Myometrial cell (primary cell): ENCODE results near the gene CATSPER3. TPM values are rescaled to one million over a fixed set of nuclear protein-coding genes. Genes with fewer than 3 reads are reported as not detected.

Source experiments
- total RNA-seq: library from RNA; depleted of rRNA; stranded (reverse); fragments of >200 nt; gene quantifications from 2 replicates; pipeline ENCODE4 v1.2.3, GENCODE V29; 2015

The CATSPER3 gene
- total RNA-seq = under 0.01 TPM in 1 of 2 replicates, not detected in the other

GRCh38 chr5:134967607-134968006 lies at the start of gene CATSPER3:
TSS of gene CATSPER3 (plus strand) at chr5:134967907. CDS start at chr5:134967992, 85 bp downstream.

GRCh38 chr5:135033901-135034235 lies 66.2 kb downstream of the CATSPER3 start, which contains the start of gene PITX1:
TSS of gene PITX1 (minus strand) at chr5:135034228. CDS start at chr5:135033881, 347 bp downstream.

Other genes starting within 250 kb of the CATSPER3 start
- 29.2 and 39.8 TPM in 2 replicates for gene CAMLG, start 229.4 kb upstream of the CATSPER3 start, total RNA-seq
- gene DDX46, start 209.1 kb upstream of the CATSPER3 start, total RNA-seq = 14.1 and 20.0 TPM in 2 replicates
- gene C5orf24, start 121.9 kb upstream of the CATSPER3 start, total RNA-seq = 20.8 and 24.3 TPM in 2 replicates
- gene TXNDC15, start 93.5 kb upstream of the CATSPER3 start, total RNA-seq = 112 and 176 TPM in 2 replicates
- gene PCBD2, start 62.8 kb upstream of the CATSPER3 start, total RNA-seq = 2.9 and 6.6 TPM in 2 replicates
- 0.71 and 6.1 TPM in 2 replicates for gene PITX1, start 66.3 kb downstream of the CATSPER3 start, total RNA-seq